WTC11 (cell line): Measurements from ENCODE around the gene TNFAIP2. TPM values are rescaled to one million over a fixed set of nuclear protein-coding genes. Genes with fewer than 3 reads are reported as not detected.

Experiments used
- ATAC-seq: fragments of 200-7000 bp; cut with Tn5 transposase; 2 replicates; pipeline ENCODE4 v1.10.0; 2021; ENCODE audit warnings: mild to moderate bottlenecking, moderate library complexity
- CTCF ChIA-PET: fragments of 300-600 bp; sonication (Branson Sonifier 250); formaldehyde crosslinking; loops from one replicate; lab custom pipeline; 2021; ENCODE audit warnings: antibody characterized with exemption; lab: Charles Lee
- POLR2A ChIA-PET: fragments of 350-600 bp; sonication (Branson Sonifier 250); formaldehyde crosslinking; loops from one replicate; lab custom pipeline; 2021; ENCODE audit warnings: antibody characterized with exemption; lab: Charles Lee
- DNase-seq: peaks from one replicate; pipeline ENCODE4 v3.0.0; 2021; ENCODE audit warnings: low spot score
- H3K27ac Mint-ChIP-seq: 2 replicates; pipeline ENCODE4 v1.8.0; 2021; ENCODE audit warnings: mixed read lengths
- H3K27me3 Mint-ChIP-seq: 2 replicates; pipeline ENCODE4 v1.8.0; 2021; ENCODE audit warnings: low read depth, mild to moderate bottlenecking, moderate library complexity, mixed read lengths
- H3K36me3 Mint-ChIP-seq: 2 replicates; pipeline ENCODE4 v1.8.0; 2021; ENCODE audit warnings: mixed read lengths
- H3K4me1 Mint-ChIP-seq: 2 replicates; pipeline ENCODE4 v1.8.0; 2022; ENCODE audit warnings: mixed read lengths
- H3K4me3 Mint-ChIP-seq: 2 replicates; pipeline ENCODE4 v1.8.0; 2021; ENCODE audit warnings: mild to moderate bottlenecking, moderate library complexity, mixed read lengths
- H3K9me3 Mint-ChIP-seq: 2 replicates; pipeline ENCODE4 v1.8.0; 2021; ENCODE audit warnings: mixed read lengths
- ATF3 ChIP-seq: sonication (generic); formaldehyde crosslinking; conservative IDR thresholded peaks from 2 replicates; pipeline ENCODE4 v1.8.1; 2022; ENCODE audit warnings: mild to moderate bottlenecking, missing genetic modification reagents
- CREB1 ChIP-seq: sonication (generic); formaldehyde crosslinking; IDR thresholded peaks from 2 replicates; pipeline ENCODE4 v1.8.0; 2023; ENCODE audit warnings: mild to moderate bottlenecking, missing genetic modification reagents
- ESRRA ChIP-seq: sonication (generic); formaldehyde crosslinking; IDR thresholded peaks from 2 replicates; pipeline ENCODE4 v1.8.1; 2022; ENCODE audit warnings: mild to moderate bottlenecking, missing genetic modification reagents, borderline replicate concordance
- GABPB1 ChIP-seq: sonication (generic); formaldehyde crosslinking; IDR thresholded peaks from 2 replicates; pipeline ENCODE4 v1.8.1; 2023; ENCODE audit warnings: mild to moderate bottlenecking, missing genetic modification reagents
- IRF2 ChIP-seq: sonication (generic); formaldehyde crosslinking; IDR thresholded peaks from 2 replicates; pipeline ENCODE4 v1.8.0; 2022; ENCODE audit warnings: low read depth, missing genetic modification reagents, borderline replicate concordance
- JAZF1 ChIP-seq: fragments of 250-450 bp; sonication (Bioruptor Pico); IDR thresholded peaks from 2 replicates; pipeline ENCODE4 v1.9.0; 2021; ENCODE audit warnings: moderate library complexity, mild to moderate bottlenecking, inconsistent platforms
- JUN ChIP-seq: sonication (generic); formaldehyde crosslinking; IDR thresholded peaks from 2 replicates; pipeline ENCODE4 v1.8.0; 2023; ENCODE audit warnings: mild to moderate bottlenecking, missing genetic modification reagents
- NFYB ChIP-seq: sonication (generic); formaldehyde crosslinking; conservative IDR thresholded peaks from 2 replicates; pipeline ENCODE4 v1.8.0; 2022; ENCODE audit warnings: low read depth, missing genetic modification reagents
- NR2C2 ChIP-seq: sonication (generic); formaldehyde crosslinking; IDR thresholded peaks from 2 replicates; pipeline ENCODE4 v1.8.0; 2022; ENCODE audit warnings: mild to moderate bottlenecking, missing genetic modification reagents
- NR3C1 ChIP-seq: sonication (generic); formaldehyde crosslinking; conservative IDR thresholded peaks from 2 replicates; pipeline ENCODE4 v1.8.1; 2023; ENCODE audit warnings: low read depth, mild to moderate bottlenecking, missing genetic modification reagents
- RELA ChIP-seq: sonication (generic); formaldehyde crosslinking; IDR thresholded peaks from 2 replicates; pipeline ENCODE4 v1.8.1; 2022; ENCODE audit warnings: missing genetic modification reagents, mild to moderate bottlenecking, borderline replicate concordance
- SMAD4 ChIP-seq: sonication (generic); formaldehyde crosslinking; IDR thresholded peaks from 2 replicates; pipeline ENCODE4 v1.8.0; 2022; ENCODE audit warnings: mild to moderate bottlenecking, missing genetic modification reagents
- ZBTB21 ChIP-seq: sonication (generic); formaldehyde crosslinking; IDR thresholded peaks from 2 replicates; pipeline ENCODE4 v1.8.1; 2023; ENCODE audit warnings: mild to moderate bottlenecking, missing genetic modification reagents, borderline replicate concordance
- ZNF232 ChIP-seq: sonication (generic); formaldehyde crosslinking; IDR thresholded peaks from 2 replicates; pipeline ENCODE4 v1.8.0; 2022; ENCODE audit warnings: mild to moderate bottlenecking, missing genetic modification reagents
- ZNF317 ChIP-seq: sonication (generic); formaldehyde crosslinking; IDR thresholded peaks from 2 replicates; pipeline ENCODE4 v1.8.1; 2023; ENCODE audit warnings: low read depth, mild to moderate bottlenecking, moderate library complexity, missing genetic modification reagents, borderline replicate concordance
- ZNF425 ChIP-seq: fragments of 250-450 bp; sonication (Bioruptor Pico); conservative IDR thresholded peaks from 2 replicates; pipeline ENCODE4 v1.9.0; 2021; ENCODE audit warnings: mild to moderate bottlenecking
- total RNA-seq: library from RNA; stranded (reverse); gene quantifications from 3 replicates; pipeline ENCODE4 v1.2.3, GENCODE V29; 2021
- TF ChIP-seq, protein P1 (sequence below): fragments of 250-450 bp; sonication (Bioruptor Pico); IDR thresholded peaks from 2 replicates; pipeline ENCODE4 v1.9.0; 2021; ENCODE audit warnings: moderate library complexity, mild to moderate bottlenecking, inconsistent platforms, borderline replicate concordance
- TF ChIP-seq, protein P2 (sequence below): sonication (generic); formaldehyde crosslinking; conservative IDR thresholded peaks from 2 replicates; pipeline ENCODE4 v1.8.1; 2023; ENCODE audit warnings: mild to moderate bottlenecking, low read depth, missing genetic modification reagents, moderate library complexity
- TF ChIP-seq, protein P3 (sequence below): sonication (generic); formaldehyde crosslinking; IDR thresholded peaks from 2 replicates; pipeline ENCODE4 v1.8.0; 2022; ENCODE audit warnings: mild to moderate bottlenecking, missing genetic modification reagents
- TF ChIP-seq, protein P4 (sequence below): sonication (generic); formaldehyde crosslinking; IDR thresholded peaks from 2 replicates; pipeline ENCODE4 v1.8.1; 2022; ENCODE audit warnings: low read depth, mild to moderate bottlenecking, moderate library complexity, missing genetic modification reagents, borderline replicate concordance

Gene TNFAIP2
- total RNA-seq, 1 experiment from 2014 or later = 24.1 TPM

- peak; percentile 61 for ATAC-seq
- ChIA-PET POLR2A (no interaction called here), CTCF (interaction anchor here (0.6 to 4.9 kb wide), 8 partner anchors 7 to 215 kb away, joined by 3 to 34 read pairs (median 4); partner anchors contain the start of gene EXOC3L4)
- DNase-seq = peak; percentile 32
- TF ChIP-seq RELA (CRISPR knock-in tag) (0 out of 2 replicates have a peak, but pooled peaks have one; percentile 14), IRF2 (CRISPR knock-in tag) (no peak), JUN (CRISPR knock-in tag) (no peak), NR2C2 (no peak), ATF3 (0 out of 2 replicates have a peak, but pooled peaks have one; percentile 53)
- H3K4me1 Mint-ChIP-seq = no peaks in the 10 kb centered on the region
- H3K9me3 Mint-ChIP-seq = no peaks in the 10 kb centered on the region
- H3K4me3 Mint-ChIP-seq = peak within 1 kb of the TSS; percentile 57
- peaks cover 11% of the 10 kb centered on the region for H3K27me3 Mint-ChIP-seq
- H3K27ac Mint-ChIP-seq = no peak within 1 kb of the TSS
- no peaks in the 10 kb centered on the region for H3K36me3 Mint-ChIP-seq
These were observed 39.0 kb upstream of the TNFAIP2 start, which contains the start of gene LBHD2 for GRCh38 chr14:103084021-103084919. LBHD2 (plus strand) TSS chr14:103084210; CDS start chr14:103086013, 1,803 bp downstream.

GRCh38 chr14:103085106-103086091, 37.9 kb upstream of the TNFAIP2 start:
- Mint-ChIP-seq H3K27me3 (peaks cover 14% of the 10 kb centered on the region), H3K36me3 (no peaks in the 10 kb centered on the region), H3K4me1 (no peaks in the 10 kb centered on the region), H3K9me3 (no peaks in the 10 kb centered on the region), H3K27ac (no peak overlapping the region), H3K4me3 (peak overlapping the region; percentile 49)
- ATAC-seq (peak; percentile 82), DNase-seq (peak; percentile 74)
- ChIA-PET POLR2A (no interaction called here), CTCF (interaction anchor here (0.6 to 6.7 kb wide), 12 partner anchors 9 to 53 kb away, joined by 3 to 65 read pairs (median 6); partner anchors contain the start of genes EXOC3L4 and TNFAIP2)
- TF ChIP-seq, protein P1, sequence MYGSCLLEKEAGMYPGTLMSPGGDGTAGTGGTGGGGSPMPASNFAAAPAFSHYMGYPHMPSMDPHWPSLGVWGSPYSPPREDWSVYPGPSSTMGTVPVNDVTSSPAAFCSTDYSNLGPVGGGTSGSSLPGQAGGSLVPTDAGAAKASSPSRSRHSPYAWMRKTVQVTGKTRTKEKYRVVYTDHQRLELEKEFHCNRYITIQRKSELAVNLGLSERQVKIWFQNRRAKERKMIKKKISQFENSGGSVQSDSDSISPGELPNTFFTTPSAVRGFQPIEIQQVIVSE (CRISPR knock-in tag) = no peak
- TF ChIP-seq, protein P2, sequence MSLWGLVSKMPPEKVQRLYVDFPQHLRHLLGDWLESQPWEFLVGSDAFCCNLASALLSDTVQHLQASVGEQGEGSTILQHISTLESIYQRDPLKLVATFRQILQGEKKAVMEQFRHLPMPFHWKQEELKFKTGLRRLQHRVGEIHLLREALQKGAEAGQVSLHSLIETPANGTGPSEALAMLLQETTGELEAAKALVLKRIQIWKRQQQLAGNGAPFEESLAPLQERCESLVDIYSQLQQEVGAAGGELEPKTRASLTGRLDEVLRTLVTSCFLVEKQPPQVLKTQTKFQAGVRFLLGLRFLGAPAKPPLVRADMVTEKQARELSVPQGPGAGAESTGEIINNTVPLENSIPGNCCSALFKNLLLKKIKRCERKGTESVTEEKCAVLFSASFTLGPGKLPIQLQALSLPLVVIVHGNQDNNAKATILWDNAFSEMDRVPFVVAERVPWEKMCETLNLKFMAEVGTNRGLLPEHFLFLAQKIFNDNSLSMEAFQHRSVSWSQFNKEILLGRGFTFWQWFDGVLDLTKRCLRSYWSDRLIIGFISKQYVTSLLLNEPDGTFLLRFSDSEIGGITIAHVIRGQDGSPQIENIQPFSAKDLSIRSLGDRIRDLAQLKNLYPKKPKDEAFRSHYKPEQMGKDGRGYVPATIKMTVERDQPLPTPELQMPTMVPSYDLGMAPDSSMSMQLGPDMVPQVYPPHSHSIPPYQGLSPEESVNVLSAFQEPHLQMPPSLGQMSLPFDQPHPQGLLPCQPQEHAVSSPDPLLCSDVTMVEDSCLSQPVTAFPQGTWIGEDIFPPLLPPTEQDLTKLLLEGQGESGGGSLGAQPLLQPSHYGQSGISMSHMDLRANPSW (CRISPR knock-in tag) = no peak
- TF ChIP-seq NR3C1 (no peak), ZNF317 (CRISPR knock-in tag) (no peak), ZBTB21 (CRISPR knock-in tag) (no peak), JUN (CRISPR knock-in tag) (no peak), SMAD4 (CRISPR knock-in tag) (no peak), ESRRA (CRISPR knock-in tag) (no peak), JAZF1 (CRISPR knock-in tag) (no peak), ZNF425 (CRISPR knock-in tag) (no peak), RELA (CRISPR knock-in tag) (no peak), ZNF232 (CRISPR knock-in tag) (no peak), CREB1 (CRISPR knock-in tag) (no peak), GABPB1 (CRISPR knock-in tag) (no peak), NFYB (CRISPR knock-in tag) (no peak)
- TF ChIP-seq, protein P3, sequence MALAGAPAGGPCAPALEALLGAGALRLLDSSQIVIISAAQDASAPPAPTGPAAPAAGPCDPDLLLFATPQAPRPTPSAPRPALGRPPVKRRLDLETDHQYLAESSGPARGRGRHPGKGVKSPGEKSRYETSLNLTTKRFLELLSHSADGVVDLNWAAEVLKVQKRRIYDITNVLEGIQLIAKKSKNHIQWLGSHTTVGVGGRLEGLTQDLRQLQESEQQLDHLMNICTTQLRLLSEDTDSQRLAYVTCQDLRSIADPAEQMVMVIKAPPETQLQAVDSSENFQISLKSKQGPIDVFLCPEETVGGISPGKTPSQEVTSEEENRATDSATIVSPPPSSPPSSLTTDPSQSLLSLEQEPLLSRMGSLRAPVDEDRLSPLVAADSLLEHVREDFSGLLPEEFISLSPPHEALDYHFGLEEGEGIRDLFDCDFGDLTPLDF (CRISPR knock-in tag) = no peak
- TF ChIP-seq, protein P4, sequence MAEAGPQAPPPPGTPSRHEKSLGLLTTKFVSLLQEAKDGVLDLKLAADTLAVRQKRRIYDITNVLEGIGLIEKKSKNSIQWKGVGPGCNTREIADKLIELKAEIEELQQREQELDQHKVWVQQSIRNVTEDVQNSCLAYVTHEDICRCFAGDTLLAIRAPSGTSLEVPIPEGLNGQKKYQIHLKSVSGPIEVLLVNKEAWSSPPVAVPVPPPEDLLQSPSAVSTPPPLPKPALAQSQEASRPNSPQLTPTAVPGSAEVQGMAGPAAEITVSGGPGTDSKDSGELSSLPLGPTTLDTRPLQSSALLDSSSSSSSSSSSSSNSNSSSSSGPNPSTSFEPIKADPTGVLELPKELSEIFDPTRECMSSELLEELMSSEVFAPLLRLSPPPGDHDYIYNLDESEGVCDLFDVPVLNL (CRISPR knock-in tag) = no peak
